ENCODE data around the gene SON.

Gene SON

GRCh38 chr21:33542640-33543504, at the start of gene SON:
Gene SON (plus strand): TSS chr21:33543038. CDS start chr21:33543093, 55 bp downstream.
- no peak for TF ChIP-seq GATA2 (IDR thresholded peaks at IDR 0.05; ENCODE audit: low read depth, low read length)
- TF ChIP-seq GATA3 (IDR thresholded peaks at IDR 0.05; ENCODE audit: low read depth, low read length): no peak

- no peak for TF ChIP-seq GATA2 (IDR thresholded peaks at IDR 0.05; ENCODE audit: low read depth, low read length)
- TF ChIP-seq GATA3 (IDR thresholded peaks at IDR 0.05; ENCODE audit: low read depth, low read length): no peak
These were observed 49.1 kb upstream of the SON start for GRCh38 chr21:33493756-33494155.

GRCh38 chr21:33495743-33496142, 47.1 kb upstream of the SON start:
- no peak for TF ChIP-seq GATA2 (IDR thresholded peaks at IDR 0.05; ENCODE audit: low read depth, low read length)
- TF ChIP-seq GATA3 (IDR thresholded peaks at IDR 0.05; ENCODE audit: low read depth, low read length): no peak

GRCh38 chr21:33496345-33496744, 46.5 kb upstream of the SON start:
- TF ChIP-seq GATA3 (IDR thresholded peaks at IDR 0.05; ENCODE audit: low read depth, low read length) (no peak), GATA2 (IDR thresholded peaks at IDR 0.05; ENCODE audit: low read depth, low read length) (no peak)

- TF ChIP-seq GATA2 (IDR thresholded peaks at IDR 0.05; ENCODE audit: low read depth, low read length) (no peak), GATA3 (IDR thresholded peaks at IDR 0.05; ENCODE audit: low read depth, low read length) (no peak)
These were observed 37.0 kb upstream of the SON start for GRCh38 chr21:33505833-33506232.

- TF ChIP-seq GATA2 (IDR thresholded peaks at IDR 0.05; ENCODE audit: low read depth, low read length) (no peak), GATA3 (IDR thresholded peaks at IDR 0.05; ENCODE audit: low read depth, low read length) (no peak)
These were observed 32.0 kb upstream of the SON start for GRCh38 chr21:33510826-33511225.

GRCh38 chr21:33511639-33512038, 31.2 kb upstream of the SON start:
- TF ChIP-seq GATA3 (IDR thresholded peaks at IDR 0.05; ENCODE audit: low read depth, low read length) (no peak), GATA2 (IDR thresholded peaks at IDR 0.05; ENCODE audit: low read depth, low read length) (no peak)

GRCh38 chr21:33512481-33512880, 30.4 kb upstream of the SON start:
- no peak for TF ChIP-seq GATA3 (IDR thresholded peaks at IDR 0.05; ENCODE audit: low read depth, low read length)

GRCh38 chr21:33514229-33514628, 28.6 kb upstream of the SON start:
- TF ChIP-seq GATA3 (IDR thresholded peaks at IDR 0.05; ENCODE audit: low read depth, low read length) (no peak), GATA2 (IDR thresholded peaks at IDR 0.05; ENCODE audit: low read depth, low read length) (no peak)

- TF ChIP-seq GATA2 (IDR thresholded peaks at IDR 0.05; ENCODE audit: low read depth, low read length) (no peak), GATA3 (IDR thresholded peaks at IDR 0.05; ENCODE audit: low read depth, low read length) (no peak)
These were observed 23.9 kb upstream of the SON start for GRCh38 chr21:33518899-33519298.

GRCh38 chr21:33522297-33522952, 20.4 kb upstream of the SON start:
- no peak for TF ChIP-seq GATA2 (IDR thresholded peaks at IDR 0.05; ENCODE audit: low read depth, low read length)
- no peak for TF ChIP-seq GATA3 (IDR thresholded peaks at IDR 0.05; ENCODE audit: low read depth, low read length)

- no peak for TF ChIP-seq GATA3 (IDR thresholded peaks at IDR 0.05; ENCODE audit: low read depth, low read length)
- no peak for TF ChIP-seq GATA2 (IDR thresholded peaks at IDR 0.05; ENCODE audit: low read depth, low read length)
These were observed 19.9 kb upstream of the SON start for GRCh38 chr21:33522953-33523349.

- TF ChIP-seq GATA3 (IDR thresholded peaks at IDR 0.05; ENCODE audit: low read depth, low read length): no peak
- no peak for TF ChIP-seq GATA2 (IDR thresholded peaks at IDR 0.05; ENCODE audit: low read depth, low read length)
These were observed 11.8 kb upstream of the SON start for GRCh38 chr21:33531007-33531406.

GRCh38 chr21:33537212-33537611, 5.6 kb upstream of the SON start:
- TF ChIP-seq GATA2 (IDR thresholded peaks at IDR 0.05; ENCODE audit: low read depth, low read length): no peak
- no peak for TF ChIP-seq GATA3 (IDR thresholded peaks at IDR 0.05; ENCODE audit: low read depth, low read length)

- TF ChIP-seq GATA3 (IDR thresholded peaks at IDR 0.05; ENCODE audit: low read depth, low read length): no peak
- no peak for TF ChIP-seq GATA2 (IDR thresholded peaks at IDR 0.05; ENCODE audit: low read depth, low read length)
These were observed 3.2 kb upstream of the SON start for GRCh38 chr21:33539616-33540015.

Data from SH-SY5Y (cell line).